Astrocyte of the spinal cord (primary cell): Measurements from ENCODE around the gene PHOX2B.

Experiments
- DNase-seq: peaks from one replicate; pipeline ENCODE4 v3.0.0; 2011; ENCODE audit warnings: low read depth, low spot score
- H3K4me3 ChIP-seq: 2 replicates; pipeline ENCODE4 v1.5.1; 2011; ENCODE audit warnings: low read depth, mild to moderate bottlenecking, low read length, moderate library complexity
- CTCF ChIP-seq: IDR thresholded peaks from 2 replicates; pipeline ENCODE4 v1.5.1; 2012; ENCODE audit warnings: low read depth, mild to moderate bottlenecking, low read length, inconsistent platforms
- in situ Hi-C: cut with HindIII; loops from 2 replicates; pipeline ENCODE4 v1.10.0; 2017; ENCODE audit warnings: low sequenced_read_pairs

Gene PHOX2B

GRCh38 chr4:41701983-41702382 lies 46.5 kb downstream of the PHOX2B start:
- TF ChIP-seq CTCF = no peak
- no peak overlapping the region for H3K4me3 ChIP-seq
- in situ Hi-C loops = no loop called here
- DNase-seq = no peak

GRCh38 chr4:41696763-41697162 lies 51.8 kb downstream of the PHOX2B start:
- no peak overlapping the region for H3K4me3 ChIP-seq
- no peak for DNase-seq
- TF ChIP-seq CTCF = no peak
- in situ Hi-C loops = no loop called here

GRCh38 chr4:41696131-41696530 lies 52.4 kb downstream of the PHOX2B start:
- DNase-seq = no peak
- no peak for TF ChIP-seq CTCF
- no peak overlapping the region for H3K4me3 ChIP-seq
- in situ Hi-C loops = no loop called here
